H9 (cell line): ENCODE results near the gene UFC1. TPM values are rescaled to one million over a fixed set of nuclear protein-coding genes. Genes with fewer than 3 reads are reported as not detected.
A peak's percentile ranks its signal among the peaks of the same experiment; 100 is the strongest.

ENCODE experiments used
- DNase-seq: peaks from one replicate; pipeline ENCODE4 v3.0.0-alpha.2; 2017
- H2AFZ ChIP-seq: one replicate; pipeline ENCODE4 v1.6.1; 2013; ENCODE audit warnings: mild to moderate bottlenecking, low read length, control low read depth, moderate library complexity
- H2AK5ac ChIP-seq: 2 replicates; pipeline ENCODE4 v1.6.1; 2013; ENCODE audit warnings: low read length, control low read depth, mixed read lengths; ENCODE audit not compliant: insufficient read length
- H2BK120ac ChIP-seq: one replicate; pipeline ENCODE4 v1.6.1; 2013; ENCODE audit warnings: low read depth, mild to moderate bottlenecking, low read length, control low read depth, inconsistent platforms; ENCODE audit not compliant: poor library complexity, severe bottlenecking
- H2BK12ac ChIP-seq: 2 replicates; pipeline ENCODE4 v1.6.1; 2013; ENCODE audit warnings: low read length, control low read depth, mixed read lengths, low read depth; ENCODE audit not compliant: insufficient read length
- H2BK15ac ChIP-seq: 2 replicates; pipeline ENCODE4 v1.6.1; 2013; ENCODE audit warnings: low read depth, low read length, control low read depth
- H2BK20ac ChIP-seq: one replicate; pipeline ENCODE4 v1.6.1; 2013; ENCODE audit warnings: low read depth, mild to moderate bottlenecking, low read length, control low read depth, inconsistent platforms; ENCODE audit not compliant: poor library complexity, severe bottlenecking
- H2BK5ac ChIP-seq: 2 replicates; pipeline ENCODE4 v1.6.1; 2013; ENCODE audit warnings: low read length, control low read depth, mixed read lengths; ENCODE audit not compliant: insufficient read length
- H3K14ac ChIP-seq: 2 replicates; pipeline ENCODE4 v1.6.1; 2013; ENCODE audit warnings: low read length, control low read depth; ENCODE audit not compliant: insufficient read depth
- H3K18ac ChIP-seq: 2 replicates; pipeline ENCODE4 v1.6.1; 2013; ENCODE audit warnings: low read depth, mild to moderate bottlenecking, mixed read lengths, low read length, control low read depth; ENCODE audit not compliant: insufficient read length
- H3K23ac ChIP-seq: 2 replicates; pipeline ENCODE4 v1.6.1; 2013; ENCODE audit warnings: low read length, control low read depth, mixed read lengths, low read depth; ENCODE audit not compliant: insufficient read length
- H3K23me2 ChIP-seq: 2 replicates; pipeline ENCODE4 v1.6.1; 2013; ENCODE audit warnings: low read depth, mild to moderate bottlenecking, mixed read lengths, low read length, control low read depth; ENCODE audit not compliant: insufficient read length, poor library complexity, severe bottlenecking
- H3K27ac ChIP-seq: 2 replicates; pipeline ENCODE4 v1.5.1; 2013; ENCODE audit warnings: low read length, control low read depth, mixed read lengths, low read depth; ENCODE audit not compliant: insufficient read length
- H3K27me3 ChIP-seq: 2 replicates; pipeline ENCODE4 v1.6.1; 2013; ENCODE audit warnings: low read length, control low read depth, inconsistent platforms; ENCODE audit not compliant: insufficient read depth
- H3K4ac ChIP-seq: 2 replicates; pipeline ENCODE4 v1.6.1; 2013; ENCODE audit warnings: low read depth, mild to moderate bottlenecking, control low read depth, inconsistent platforms, low read length, moderate library complexity
- H3K4me1 ChIP-seq: 2 replicates; pipeline ENCODE4 v1.6.1; 2013; ENCODE audit warnings: low read length, control low read depth, inconsistent platforms; ENCODE audit not compliant: insufficient read depth
- H3K4me2 ChIP-seq: 2 replicates; pipeline ENCODE4 v1.6.1; 2013; ENCODE audit warnings: low read length, control low read depth, mixed read lengths; ENCODE audit not compliant: insufficient read length, insufficient read depth
- H3K56ac ChIP-seq: 2 replicates; pipeline ENCODE4 v1.6.1; 2013; ENCODE audit warnings: low read depth, mild to moderate bottlenecking, mixed read lengths, low read length, control low read depth; ENCODE audit not compliant: insufficient read length
- H3K79me1 ChIP-seq: 2 replicates; pipeline ENCODE4 v1.6.1; 2013; ENCODE audit warnings: low read depth, mild to moderate bottlenecking, moderate library complexity, low read length, control low read depth, inconsistent platforms; ENCODE audit not compliant: insufficient read depth, poor library complexity, severe bottlenecking
- H3K79me2 ChIP-seq: 2 replicates; pipeline ENCODE4 v1.6.1; 2013; ENCODE audit warnings: low read length, control low read depth, inconsistent platforms; ENCODE audit not compliant: insufficient read depth
- H3K9ac ChIP-seq: 2 replicates; pipeline ENCODE4 v1.6.1; 2013; ENCODE audit warnings: low read length, control low read depth, mixed read lengths; ENCODE audit not compliant: insufficient read length; ENCODE audit errors: extremely low read depth
- H3K9me3 ChIP-seq: one replicate; pipeline ENCODE4 v1.6.1; 2013; ENCODE audit warnings: low read depth, low read length, inconsistent platforms; ENCODE audit not compliant: control insufficient read depth
- H3T11ph ChIP-seq: one replicate; pipeline ENCODE4 v1.6.1; 2013; ENCODE audit warnings: mild to moderate bottlenecking, low read length, control low read depth, inconsistent platforms
- H4K20me1 ChIP-seq: one replicate; pipeline ENCODE4 v1.6.1; 2013; ENCODE audit not compliant: control insufficient read depth, insufficient read length, insufficient read depth
- H4K5ac ChIP-seq: 2 replicates; pipeline ENCODE4 v1.6.1; 2013; ENCODE audit warnings: low read depth, mild to moderate bottlenecking, mixed read lengths, low read length, control low read depth; ENCODE audit not compliant: insufficient read length
- H4K8ac ChIP-seq: replicated peaks from 2 replicates; pipeline ENCODE4 v1.6.1; 2013; ENCODE audit warnings: low read length, control low read depth, mixed read lengths, low read depth; ENCODE audit not compliant: insufficient read length
- H4K91ac ChIP-seq: 2 replicates; pipeline ENCODE4 v1.6.1; 2013; ENCODE audit warnings: low read depth, mild to moderate bottlenecking, moderate library complexity, mixed read lengths, low read length, control low read depth; ENCODE audit not compliant: insufficient read length
- H3K27ac Mint-ChIP-seq, 3 experiments: 2 replicates in 2 of 3; 3 replicates in 1 of 3; pipeline ENCODE4 v1.8.0; 2020 to 2021; ENCODE audit warnings: mixed read lengths in 3 of 3, mild to moderate bottlenecking in 1 of 3, moderate library complexity in 1 of 3
- H3K27me3 Mint-ChIP-seq: 2 replicates; pipeline ENCODE4 v1.8.0; 2021; ENCODE audit warnings: low read depth, mild to moderate bottlenecking, moderate library complexity, mixed read lengths
- H3K36me3 Mint-ChIP-seq, 3 experiments: 2 replicates in 2 of 3; 3 replicates in 1 of 3; pipeline ENCODE4 v1.8.0; 2020 to 2021; ENCODE audit warnings: low read depth in 3 of 3, mixed read lengths in 3 of 3; ENCODE audit not compliant: insufficient read depth in 1 of 3
- H3K4me1 Mint-ChIP-seq, 2 experiments: 2 replicates each; pipeline ENCODE4 v1.8.0; 2020; ENCODE audit warnings: mixed read lengths in 2 of 2
- H3K4me3 Mint-ChIP-seq, 2 experiments: 2 replicates in 1 of 2; 3 replicates in 1 of 2; pipeline ENCODE4 v1.8.0; 2020 to 2021; ENCODE audit warnings: mild to moderate bottlenecking in 2 of 2, mixed read lengths in 2 of 2, moderate library complexity in 1 of 2
- H3K9me3 Mint-ChIP-seq, 2 experiments: 2 replicates in 1 of 2; 3 replicates in 1 of 2; pipeline ENCODE4 v1.8.0; 2020; ENCODE audit warnings: mild to moderate bottlenecking in 2 of 2, mixed read lengths in 2 of 2, moderate library complexity in 1 of 2
- whole genome bisulfite sequencing: extraction: QIAGEN DNeasy Blood & Tissue Kit; methylation state at CpG from one replicate; pipeline ENCODE4 v1.1.7; 2013; ENCODE audit warnings: missing lambda C conversion rate, low lambda C conversion rate, mixed read lengths; ENCODE audit not compliant: insufficient read length; ENCODE audit errors: extremely low coverage; 5-methylcytosine and 5-hydroxymethylcytosine counted together
- total RNA-seq: library from RNA; stranded (reverse); gene quantifications from 2 replicates; pipeline ENCODE4 v1.2.1, GENCODE V29; 2021
- TF ChIP-seq, protein P1 (sequence below): fragments of 200-600 bp; sonication (generic); conservative IDR thresholded peaks from 3 replicates; pipeline ENCODE4 v1.8.0; 2021; ENCODE audit warnings: antibody characterized with exemption, mild to moderate bottlenecking

UFC1 gene
- total RNA-seq, 1 experiment from 2014 or later = 93.4 TPM

DNA sequence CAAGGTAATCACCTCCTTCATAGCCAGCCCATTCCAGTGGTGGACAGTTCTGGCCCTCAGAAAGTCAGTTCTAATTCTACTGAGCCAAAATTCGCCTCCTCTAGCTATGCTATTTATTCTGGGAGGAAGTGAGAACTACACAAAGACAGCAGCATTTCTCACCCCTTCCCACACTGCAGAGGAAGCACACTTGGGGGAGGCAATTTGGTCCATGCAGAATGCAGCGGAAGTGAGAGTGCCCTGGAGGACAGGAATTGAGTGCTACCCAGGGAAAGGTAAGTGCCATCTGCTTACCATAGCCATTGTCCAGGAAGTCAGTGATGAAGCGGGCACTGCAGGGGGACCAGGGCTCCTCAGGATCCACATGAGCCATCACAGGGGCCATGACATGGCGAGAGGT, 41.4 kb downstream of the UFC1 start:
- Mint-ChIP-seq H3K27ac (no peak overlapping the region; a peak in 1 of 7 replicates), H3K4me1 (peaks cover 42 to 47% of the 10 kb centered on the region in 2 experiments)
- TF ChIP-seq, protein P1, sequence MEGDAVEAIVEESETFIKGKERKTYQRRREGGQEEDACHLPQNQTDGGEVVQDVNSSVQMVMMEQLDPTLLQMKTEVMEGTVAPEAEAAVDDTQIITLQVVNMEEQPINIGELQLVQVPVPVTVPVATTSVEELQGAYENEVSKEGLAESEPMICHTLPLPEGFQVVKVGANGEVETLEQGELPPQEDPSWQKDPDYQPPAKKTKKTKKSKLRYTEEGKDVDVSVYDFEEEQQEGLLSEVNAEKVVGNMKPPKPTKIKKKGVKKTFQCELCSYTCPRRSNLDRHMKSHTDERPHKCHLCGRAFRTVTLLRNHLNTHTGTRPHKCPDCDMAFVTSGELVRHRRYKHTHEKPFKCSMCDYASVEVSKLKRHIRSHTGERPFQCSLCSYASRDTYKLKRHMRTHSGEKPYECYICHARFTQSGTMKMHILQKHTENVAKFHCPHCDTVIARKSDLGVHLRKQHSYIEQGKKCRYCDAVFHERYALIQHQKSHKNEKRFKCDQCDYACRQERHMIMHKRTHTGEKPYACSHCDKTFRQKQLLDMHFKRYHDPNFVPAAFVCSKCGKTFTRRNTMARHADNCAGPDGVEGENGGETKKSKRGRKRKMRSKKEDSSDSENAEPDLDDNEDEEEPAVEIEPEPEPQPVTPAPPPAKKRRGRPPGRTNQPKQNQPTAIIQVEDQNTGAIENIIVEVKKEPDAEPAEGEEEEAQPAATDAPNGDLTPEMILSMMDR = no peak

More for the DNA sequence above, 41.4 kb downstream of the UFC1 start:
- no peak overlapping the region for H2BK120ac ChIP-seq
- no peak overlapping the region for H3K4me2 ChIP-seq
- no peak overlapping the region for H3K9ac ChIP-seq
- no peak overlapping the region for H4K91ac ChIP-seq
- no peak overlapping the region for H4K8ac ChIP-seq
- H2BK5ac ChIP-seq = no peak overlapping the region
- no CpG with 5 or more reads among the region's 4 CpGs for WGBS
- no peak overlapping the region for H3K56ac ChIP-seq
- H2BK20ac ChIP-seq = no peak overlapping the region
- H3K23me2 ChIP-seq = peaks cover 4% of the 10 kb centered on the region
- no peak overlapping the region for H3K18ac ChIP-seq
- H3K9me3 ChIP-seq = no peaks in the 10 kb centered on the region
- no peak overlapping the region for H3K4ac ChIP-seq
- no peak for DNase-seq
- no peaks in the 10 kb centered on the region for H4K20me1 ChIP-seq
- H4K5ac ChIP-seq = no peak overlapping the region
- Mint-ChIP-seq H3K4me3 (peak overlapping the region in 1 of 2 experiments; percentile 28; a peak in 1 of 5 replicates), H3K9me3 (no peaks in the 10 kb centered on the region; a peak in 1 of 5 replicates), H3K27me3 (no peaks in the 10 kb centered on the region), H3K36me3 (peaks cover 0 to 29% (median 16%) of the 10 kb centered on the region in 3 experiments; a peak in 4 of 7 replicates)
- no peak overlapping the region for H2AK5ac ChIP-seq
- no peak overlapping the region for H3T11ph ChIP-seq
- no peaks in the 10 kb centered on the region for H3K79me2 ChIP-seq
- H3K27ac ChIP-seq = no peak overlapping the region
- H2AFZ ChIP-seq = no peak overlapping the region
- H3K23ac ChIP-seq = no peak overlapping the region
- H2BK12ac ChIP-seq = no peak overlapping the region
- no peak overlapping the region for H2BK15ac ChIP-seq
- H3K27me3 ChIP-seq = no peaks in the 10 kb centered on the region
- no peaks in the 10 kb centered on the region for H3K79me1 ChIP-seq
- peaks cover 13% of the 10 kb centered on the region for H3K4me1 ChIP-seq
- H3K14ac ChIP-seq = no peak overlapping the region
